Upper lobe of left lung (tissue), 4 donors: ENCODE measurements around the gene EGLN2.

Experiments
- CTCF ChIP-seq, 6 experiments: fragments of 450-650 bp in 4 of 6; fragments of 200-600 bp in 2 of 6; sonication (generic) in 2 of 6; IDR thresholded peaks; one replicate each; pipeline ENCODE4 v1.5.1; 2016 to 2019; ENCODE audit warnings: antibody characterized with exemption in 6 of 6
- POLR2AphosphoS5 ChIP-seq, 2 donors: sonication (generic); formaldehyde crosslinking; IDR thresholded peaks; one replicate each; pipeline ENCODE4 v1.5.1; 2017; ENCODE audit warnings: antibody characterized with exemption in 2 of 2

GRCh38 chr19:40755791-40756190, 43.2 kb upstream of the EGLN2 start:
- TF ChIP-seq CTCF (IDR thresholded peaks at IDR 0.05) (no peak), POLR2AphosphoS5 (IDR thresholded peaks at IDR 0.05) (no peak)
